HepG2 (cell line): ENCODE data around the gene TRIM22. TPM values are rescaled to one million over a fixed set of nuclear protein-coding genes. Genes with fewer than 3 reads are reported as not detected.

Source experiments
- ATAC-seq: fragments of 200-7000 bp; cut with Tn5 transposase; 3 replicates; pipeline ENCODE4 v1.9.1; 2020; ENCODE audit warnings: mild to moderate bottlenecking, moderate library complexity
- BruUV-seq: library from RNA; stranded (reverse); fragments of 400-500 nt; replicated peaks from 2 replicates; lab custom pipeline; 2021; lab: Mats Ljungman, UMichigan
- CTCF ChIA-PET: fragments of 300-600 bp; formaldehyde crosslinking; extraction: SDS; loops from one replicate; lab custom pipeline; 2021; ENCODE audit warnings: low total read pairs, inconsistent platforms, low intra/inter-chr PET ratio; lab: Yijun Ruan, JAX
- POLR2A ChIA-PET: fragments of 350-600 bp; sonication (Branson Sonifier 250); formaldehyde crosslinking; loops from one replicate; lab custom pipeline; 2020; ENCODE audit warnings: antibody characterized with exemption, inconsistent platforms; lab: Yijun Ruan, JAX
- DNase-seq: peaks from one replicate; pipeline ENCODE4 v3.0.0-alpha.2; 2015; ENCODE audit warnings: low spot score
- FAIRE-seq: peaks from 3 replicates; lab custom pipeline; 2011; peaks lifted over from hg19 to GRCh38; lab: Jason Lieb, UNC
- H2AFZ ChIP-seq: one replicate; pipeline ENCODE4 v1.6.1; 2011; ENCODE audit warnings: low read length, inconsistent platforms
- H3K27ac ChIP-seq: fragments of 300-600 bp; 3 replicates; pipeline ENCODE4 v1.8.0; 2011; ENCODE audit warnings: mixed run types, mild to moderate bottlenecking, mixed read lengths, low read length, inconsistent platforms; ENCODE audit not compliant: insufficient read depth; ENCODE audit errors: extremely low read length
- H3K27me3 ChIP-seq, 2 experiments: fragments of 200-600 bp in 1 of 2; 2 replicates in 1 of 2; 3 replicates in 1 of 2; pipeline versions ENCODE4 v1.6.0 to v1.8.0; 2011; ENCODE audit warnings: low read length in 2 of 2, mild to moderate bottlenecking in 2 of 2, moderate library complexity in 2 of 2, inconsistent platforms in 1 of 2; ENCODE audit not compliant: insufficient read depth in 2 of 2, control insufficient read depth in 1 of 2
- H3K36me3 ChIP-seq, 2 experiments: fragments of 200-600 bp in 1 of 2; replicated peaks in 1 of 2; 2 replicates in 1 of 2; 3 replicates in 1 of 2; pipeline versions ENCODE4 v1.5.1 to v1.8.0; 2011; ENCODE audit warnings: low read length in 2 of 2, inconsistent platforms in 1 of 2; ENCODE audit not compliant: insufficient read depth in 2 of 2, control insufficient read depth in 1 of 2
- H3K4me1 ChIP-seq: 2 replicates; pipeline ENCODE4 v1.5.1; 2012; ENCODE audit warnings: low read length, inconsistent platforms; ENCODE audit not compliant: insufficient read depth
- H3K4me2 ChIP-seq: 2 replicates; pipeline ENCODE4 v1.6.0; 2011; ENCODE audit warnings: low read depth, low read length, inconsistent platforms
- H3K4me3 ChIP-seq, 3 experiments: fragments of 200-600 bp in 1 of 3; sonication (generic), shearing (Covaris generic) in 1 of 3; replicated peaks in 1 of 3; 2 replicates each; pipeline ENCODE4 v1.5.1; 2011 to 2016; ENCODE audit warnings: low read length in 3 of 3, inconsistent platforms in 2 of 3, low read depth in 2 of 3, mild to moderate bottlenecking in 2 of 3, control low read depth in 1 of 3, mixed read lengths in 1 of 3; ENCODE audit not compliant: insufficient read depth in 1 of 3
- H3K79me2 ChIP-seq: one replicate; pipeline ENCODE4 v1.6.1; 2011; ENCODE audit warnings: low read length, inconsistent platforms; ENCODE audit not compliant: insufficient read depth
- H3K9ac ChIP-seq: 2 replicates; pipeline ENCODE4 v1.6.0; 2011; ENCODE audit warnings: mild to moderate bottlenecking, low read depth, low read length, inconsistent platforms; ENCODE audit not compliant: insufficient read depth
- H3K9me3 ChIP-seq: 2 replicates; pipeline ENCODE4 v1.5.1; 2012; ENCODE audit warnings: mild to moderate bottlenecking, low read length
- H4K20me1 ChIP-seq: 2 replicates; pipeline ENCODE4 v1.6.0; 2011; ENCODE audit warnings: inconsistent platforms, mild to moderate bottlenecking, low read length, moderate library complexity; ENCODE audit not compliant: insufficient read depth
- NR2F2 ChIP-seq: IDR thresholded peaks from 2 replicates; pipeline ENCODE4 v1.6.1; 2012; ENCODE audit warnings: low read depth, inconsistent platforms, borderline replicate concordance
- ZNF446 ChIP-seq: sonication (generic); formaldehyde crosslinking; IDR thresholded peaks from 2 replicates; pipeline ENCODE4 v1.5.0; 2020; ENCODE audit warnings: mild to moderate bottlenecking, missing genetic modification reagents
- WGBS: methylation state at CpG from one replicate; pipeline ENCODE4 v1.1.6; 2017; ENCODE audit warnings: low lambda C conversion rate; 5-methylcytosine and 5-hydroxymethylcytosine counted together
- in situ Hi-C: cut with HindIII; loops from 2 replicates; pipeline ENCODE4 v1.10.0; 2017; ENCODE audit warnings: low pct_unique_long_range_greater_than_20kb; ENCODE audit not compliant: extremely low pct_ligation_motif_present
- intact Hi-C: fragments of 100-400 bp; cut with micrococcal nuclease; formaldehyde crosslinking; loops from one replicate; pipeline ENCODE4 v1.10.0; 2022; ENCODE audit not compliant: unreplicated experiment
- polyA plus RNA-seq, 8 experiments: library from polyadenylated mRNA; depleted of rRNA in 3 of 8; stranded (reverse) in 7 of 8; unstranded in 1 of 8; fragments of >200 nt; fragmentation: Illumina TruSeq in 4 of 8; extraction: Trizol in 4 of 8; gene quantifications; 2 replicates each; pipeline versions ENCODE4 v1.2.1 to v1.2.3, GENCODE V29; 2011 to 2016; ENCODE audit warnings: low read depth in 4 of 8, missing spikeins in 1 of 8, mixed read lengths in 1 of 8; ENCODE audit not compliant: insufficient read depth in 1 of 8
- total RNA-seq, 5 experiments: library from RNA; depleted of rRNA; stranded (reverse); fragments of >200 nt; fragmentation: Illumina TruSeq; extraction: Trizol; gene quantifications; 2 replicates each; pipeline ENCODE4 v1.2.3, GENCODE V29; 2016; ENCODE audit warnings: low read depth in 1 of 5
- TF ChIP-seq, protein P1 (sequence below): sonication (generic); formaldehyde crosslinking; conservative IDR thresholded peaks from 2 replicates; pipeline ENCODE4 v1.4.0; 2020; ENCODE audit warnings: mild to moderate bottlenecking, missing genetic modification reagents, moderate library complexity

TRIM22 gene
- total and polyA plus RNA-seq, 2 of the 13 experiments (the other 11 are each of a cell fraction or from before 2014, with no cell fraction given) = 2.4 to 3.2 TPM

DNA sequence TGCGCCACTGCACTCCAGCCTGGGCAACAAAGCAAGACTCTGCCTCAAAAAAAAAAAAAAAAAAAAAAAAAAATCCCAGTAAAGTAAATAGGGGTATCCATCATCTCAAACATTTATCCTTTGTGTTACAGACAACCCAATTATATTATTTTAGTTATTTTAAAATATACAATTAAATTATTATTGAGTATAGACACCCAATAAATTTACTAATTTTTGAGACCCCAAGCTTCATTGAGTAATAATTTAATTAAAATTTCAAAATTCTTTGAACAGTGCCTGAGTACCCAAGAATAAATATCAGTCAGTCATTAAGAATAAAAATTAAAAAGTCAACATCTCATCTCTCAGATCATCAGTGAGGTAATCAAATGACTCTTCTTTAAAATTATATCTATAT is 64.4 kb downstream of the TRIM22 start, which contains the start of gene OR52N4:
OR52N4 (plus strand) TSS at position 301 of the 400 bp plus-strand sequence. CDS start 498 bp downstream, outside the sequence.
- WGBS = 3% methylated on average over 1 of the region's 1 CpG

More for the DNA sequence above, 64.4 kb downstream of the TRIM22 start, which contains the start of gene OR52N4:
- intact Hi-C loops = no loop called here
- in situ Hi-C loops = no loop called here
- H3K27ac ChIP-seq = no peak within 1 kb of the TSS
- H3K79me2 ChIP-seq = no peaks in the 10 kb centered on the region
- no peaks in the 10 kb centered on the region for H3K27me3 ChIP-seq
- ChIA-PET CTCF (no interaction called here), POLR2A (no interaction called here)
- H3K36me3 ChIP-seq = no peaks in the 10 kb centered on the region
- DNase-seq = no peak
- no peak for FAIRE-seq
- no peaks in the 10 kb centered on the region for H3K4me1 ChIP-seq
- H2AFZ ChIP-seq = no peak within 1 kb of the TSS
- H3K9ac ChIP-seq = no peak within 1 kb of the TSS
- no peak within 1 kb of the TSS for H3K4me3 ChIP-seq
- no peaks in the 10 kb centered on the region for H3K9me3 ChIP-seq
- no peaks in the 10 kb centered on the region for H4K20me1 ChIP-seq
- H3K4me2 ChIP-seq = no peak within 1 kb of the TSS
- no peak for ATAC-seq
- no peak for TF ChIP-seq ZNF446 (CRISPR knock-in tag)
- no peak for TF ChIP-seq NR2F2
- TF ChIP-seq, protein P1, sequence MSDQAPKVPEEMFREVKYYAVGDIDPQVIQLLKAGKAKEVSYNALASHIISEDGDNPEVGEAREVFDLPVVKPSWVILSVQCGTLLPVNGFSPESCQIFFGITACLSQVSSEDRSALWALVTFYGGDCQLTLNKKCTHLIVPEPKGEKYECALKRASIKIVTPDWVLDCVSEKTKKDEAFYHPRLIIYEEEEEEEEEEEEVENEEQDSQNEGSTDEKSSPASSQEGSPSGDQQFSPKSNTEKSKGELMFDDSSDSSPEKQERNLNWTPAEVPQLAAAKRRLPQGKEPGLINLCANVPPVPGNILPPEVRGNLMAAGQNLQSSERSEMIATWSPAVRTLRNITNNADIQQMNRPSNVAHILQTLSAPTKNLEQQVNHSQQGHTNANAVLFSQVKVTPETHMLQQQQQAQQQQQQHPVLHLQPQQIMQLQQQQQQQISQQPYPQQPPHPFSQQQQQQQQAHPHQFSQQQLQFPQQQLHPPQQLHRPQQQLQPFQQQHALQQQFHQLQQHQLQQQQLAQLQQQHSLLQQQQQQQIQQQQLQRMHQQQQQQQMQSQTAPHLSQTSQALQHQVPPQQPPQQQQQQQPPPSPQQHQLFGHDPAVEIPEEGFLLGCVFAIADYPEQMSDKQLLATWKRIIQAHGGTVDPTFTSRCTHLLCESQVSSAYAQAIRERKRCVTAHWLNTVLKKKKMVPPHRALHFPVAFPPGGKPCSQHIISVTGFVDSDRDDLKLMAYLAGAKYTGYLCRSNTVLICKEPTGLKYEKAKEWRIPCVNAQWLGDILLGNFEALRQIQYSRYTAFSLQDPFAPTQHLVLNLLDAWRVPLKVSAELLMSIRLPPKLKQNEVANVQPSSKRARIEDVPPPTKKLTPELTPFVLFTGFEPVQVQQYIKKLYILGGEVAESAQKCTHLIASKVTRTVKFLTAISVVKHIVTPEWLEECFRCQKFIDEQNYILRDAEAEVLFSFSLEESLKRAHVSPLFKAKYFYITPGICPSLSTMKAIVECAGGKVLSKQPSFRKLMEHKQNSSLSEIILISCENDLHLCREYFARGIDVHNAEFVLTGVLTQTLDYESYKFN (CRISPR knock-in tag) = no peak
- no TSS peak for BruUV-seq

Other genes starting within 250 kb of the TRIM22 start
- gene OR51I1, start 248.3 kb upstream of the TRIM22 start, total RNA-seq (2016; rRNA removed; fragmentation: Illumina TruSeq; extraction: Trizol) = not detected in 2 replicates
- 0.09 TPM in 1 of 2 replicates, not detected in the other for gene OR51I1, start 248.3 kb upstream of the TRIM22 start, polyA plus RNA-seq (2011; rRNA removed)
- not detected in 2 replicates for gene OR51I2, start 240.5 kb upstream of the TRIM22 start, total RNA-seq (2016; rRNA removed; fragmentation: Illumina TruSeq; extraction: Trizol)
- not detected in 2 replicates for gene OR51I2, start 240.5 kb upstream of the TRIM22 start, polyA plus RNA-seq (2011; rRNA removed)
- not detected in 2 replicates for gene OR52D1, start 201.1 kb upstream of the TRIM22 start, total RNA-seq (2016; rRNA removed; fragmentation: Illumina TruSeq; extraction: Trizol)
- gene OR52D1, start 201.1 kb upstream of the TRIM22 start, polyA plus RNA-seq (2011; rRNA removed) = not detected in 2 replicates
- gene UBQLN3, start 179.8 kb upstream of the TRIM22 start, total RNA-seq (2016; rRNA removed; fragmentation: Illumina TruSeq; extraction: Trizol) = not detected in 2 replicates
- 0.08 TPM in 1 of 2 replicates, not detected in the other for gene UBQLN3, start 179.8 kb upstream of the TRIM22 start, polyA plus RNA-seq (2011; rRNA removed)
- not detected in 2 replicates for gene UBQLNL, start 173.1 kb upstream of the TRIM22 start, total RNA-seq (2016; rRNA removed; fragmentation: Illumina TruSeq; extraction: Trizol)
- 0.08 and 0.10 TPM in 2 replicates for gene UBQLNL, start 173.1 kb upstream of the TRIM22 start, polyA plus RNA-seq (2011; rRNA removed)
- gene OR52H1, start 141.2 kb upstream of the TRIM22 start, total RNA-seq (2016; rRNA removed; fragmentation: Illumina TruSeq; extraction: Trizol) = not detected in 2 replicates
- gene OR52H1, start 141.2 kb upstream of the TRIM22 start, polyA plus RNA-seq (2011; rRNA removed) = not detected in 2 replicates
- not detected in 2 replicates for gene OR52B6, start 108.9 kb upstream of the TRIM22 start, total RNA-seq (2016; rRNA removed; fragmentation: Illumina TruSeq; extraction: Trizol)
- gene OR52B6, start 108.9 kb upstream of the TRIM22 start, polyA plus RNA-seq (2011; rRNA removed) = not detected in 2 replicates
- gene TRIM6, start 93.2 kb upstream of the TRIM22 start, total RNA-seq (2016; rRNA removed; fragmentation: Illumina TruSeq; extraction: Trizol) = not detected in 2 replicates
- not detected in 2 replicates for gene TRIM6, start 93.2 kb upstream of the TRIM22 start, polyA plus RNA-seq (2011; rRNA removed)
- gene TRIM34, start 64.8 kb upstream of the TRIM22 start, total RNA-seq (2016; rRNA removed; fragmentation: Illumina TruSeq; extraction: Trizol) = 0.42 and 0.72 TPM in 2 replicates
- 0.13 and 0.33 TPM in 2 replicates for gene TRIM34, start 64.8 kb upstream of the TRIM22 start, polyA plus RNA-seq (2011; rRNA removed)
- 13.1 and 19.9 TPM in 2 replicates for gene TRIM5, start 4.7 kb upstream of the TRIM22 start, total RNA-seq (2016; rRNA removed; fragmentation: Illumina TruSeq; extraction: Trizol)
- 7.0 and 7.8 TPM in 2 replicates for gene TRIM5, start 4.7 kb upstream of the TRIM22 start, polyA plus RNA-seq (2011; rRNA removed)
- not detected in 2 replicates for gene OR56B1, start 46.7 kb downstream of the TRIM22 start, total RNA-seq (2016; rRNA removed; fragmentation: Illumina TruSeq; extraction: Trizol)
- gene OR56B1, start 46.7 kb downstream of the TRIM22 start, polyA plus RNA-seq (2011; rRNA removed) = not detected in 2 replicates
- gene OR52N4, start 64.5 kb downstream of the TRIM22 start, total RNA-seq (2016; rRNA removed; fragmentation: Illumina TruSeq; extraction: Trizol) = 0.09 TPM in 1 of 2 replicates, not detected in the other
- 0.18 and 0.30 TPM in 2 replicates for gene OR52N4, start 64.5 kb downstream of the TRIM22 start, polyA plus RNA-seq (2011; rRNA removed)
- gene OR52N5, start 93.6 kb downstream of the TRIM22 start, total RNA-seq (2016; rRNA removed; fragmentation: Illumina TruSeq; extraction: Trizol) = not detected in 2 replicates
- not detected in 2 replicates for gene OR52N5, start 93.6 kb downstream of the TRIM22 start, polyA plus RNA-seq (2011; rRNA removed)
- gene OR52N1, start 101.5 kb downstream of the TRIM22 start, total RNA-seq (2016; rRNA removed; fragmentation: Illumina TruSeq; extraction: Trizol) = not detected in 2 replicates
- gene OR52N1, start 101.5 kb downstream of the TRIM22 start, polyA plus RNA-seq (2011; rRNA removed) = not detected in 2 replicates
- not detected in 2 replicates for gene OR52N2, start 119.1 kb downstream of the TRIM22 start, total RNA-seq (2016; rRNA removed; fragmentation: Illumina TruSeq; extraction: Trizol)
- gene OR52N2, start 119.1 kb downstream of the TRIM22 start, polyA plus RNA-seq (2011; rRNA removed) = 0.14 TPM in 1 of 2 replicates, not detected in the other
- gene OR52E6, start 152.1 kb downstream of the TRIM22 start, total RNA-seq (2016; rRNA removed; fragmentation: Illumina TruSeq; extraction: Trizol) = not detected in 2 replicates
- gene OR52E6, start 152.1 kb downstream of the TRIM22 start, polyA plus RNA-seq (2011; rRNA removed) = not detected in 2 replicates
- gene OR52E8, start 167.9 kb downstream of the TRIM22 start, total RNA-seq (2016; rRNA removed; fragmentation: Illumina TruSeq; extraction: Trizol) = not detected in 2 replicates
- gene OR52E8, start 167.9 kb downstream of the TRIM22 start, polyA plus RNA-seq (2011; rRNA removed) = not detected in 2 replicates
- gene OR52E4, start 190.8 kb downstream of the TRIM22 start, total RNA-seq (2016; rRNA removed; fragmentation: Illumina TruSeq; extraction: Trizol) = not detected in 2 replicates
- gene OR52E4, start 190.8 kb downstream of the TRIM22 start, polyA plus RNA-seq (2011; rRNA removed) = not detected in 2 replicates
- not detected in 2 replicates for gene OR52E5, start 203.4 kb downstream of the TRIM22 start, total RNA-seq (2016; rRNA removed; fragmentation: Illumina TruSeq; extraction: Trizol)
- not detected in 2 replicates for gene OR52E5, start 203.4 kb downstream of the TRIM22 start, polyA plus RNA-seq (2011; rRNA removed)